HG03025 (cell line): Measurements from ENCODE around the gene RASSF8.
A peak's percentile ranks its signal among the peaks of the same experiment; 100 is the strongest.

Source experiments
- ATAC-seq: cut with Tn5 transposase; IDR thresholded peaks from one replicate; pipeline ENCODE4 v1.9.1; 2021; ENCODE audit warnings: mild to moderate bottlenecking, moderate library complexity; ENCODE audit not compliant: unreplicated experiment, low FRiP score

Gene RASSF8

DNA sequence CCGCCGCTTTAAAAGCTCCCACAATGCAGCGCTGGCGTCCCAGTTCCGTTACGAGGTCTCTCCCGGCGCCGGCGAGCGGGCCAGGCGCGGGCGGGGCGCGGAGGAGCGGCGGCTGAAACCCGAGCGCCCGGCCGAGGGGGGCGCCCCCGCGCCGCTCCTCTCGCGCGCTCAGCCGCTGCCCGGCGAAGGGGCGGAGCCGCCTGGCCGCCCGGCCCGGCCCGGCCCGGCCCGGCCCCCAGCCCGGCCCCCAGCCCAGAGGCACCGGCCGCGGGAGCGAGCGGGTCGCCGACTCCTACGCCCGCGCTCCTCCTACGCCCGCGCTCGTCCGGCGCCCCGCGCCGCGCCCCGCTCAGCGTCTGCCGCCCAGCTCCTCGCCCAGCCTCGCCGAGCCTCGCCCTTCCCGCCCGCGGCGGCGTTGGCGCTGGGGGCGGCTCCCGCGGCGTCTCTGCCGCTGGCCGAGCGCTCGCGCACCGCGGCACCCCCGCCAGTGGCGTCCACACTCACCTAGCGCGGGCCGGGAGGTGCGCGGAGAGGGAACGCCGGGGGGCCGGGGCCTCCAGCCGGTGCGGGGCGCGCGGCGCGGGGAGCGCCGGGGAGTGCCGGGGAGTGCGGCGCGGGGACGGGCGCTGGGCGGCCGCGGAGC is at the start of gene RASSF8:
Gene RASSF8, plus strand, starts transcription at position 255 of the 643 bp plus-strand sequence. CDS start 96,662 bp downstream, outside the sequence.
- ATAC-seq, result peak; percentile 81

DNA sequence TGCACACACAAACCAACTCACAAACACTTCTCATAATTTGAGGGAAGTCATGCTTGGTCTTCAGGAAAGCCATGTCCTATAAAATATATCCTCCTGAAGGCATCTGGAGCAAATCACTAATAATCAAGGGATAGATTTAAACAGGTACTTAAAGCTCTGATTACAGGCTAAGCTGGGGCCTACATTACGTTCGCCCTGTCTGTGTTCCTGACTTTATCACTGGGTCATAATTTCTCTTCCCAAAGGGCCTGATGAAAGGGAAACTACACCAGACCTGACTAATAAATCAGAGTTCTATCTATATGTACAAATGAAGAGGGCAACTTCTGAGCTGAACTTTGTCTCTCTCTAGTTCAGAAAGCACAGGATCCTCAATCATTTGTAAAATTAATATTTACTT is 43.9 kb upstream of the RASSF8 start:
- no peak for ATAC-seq

DNA sequence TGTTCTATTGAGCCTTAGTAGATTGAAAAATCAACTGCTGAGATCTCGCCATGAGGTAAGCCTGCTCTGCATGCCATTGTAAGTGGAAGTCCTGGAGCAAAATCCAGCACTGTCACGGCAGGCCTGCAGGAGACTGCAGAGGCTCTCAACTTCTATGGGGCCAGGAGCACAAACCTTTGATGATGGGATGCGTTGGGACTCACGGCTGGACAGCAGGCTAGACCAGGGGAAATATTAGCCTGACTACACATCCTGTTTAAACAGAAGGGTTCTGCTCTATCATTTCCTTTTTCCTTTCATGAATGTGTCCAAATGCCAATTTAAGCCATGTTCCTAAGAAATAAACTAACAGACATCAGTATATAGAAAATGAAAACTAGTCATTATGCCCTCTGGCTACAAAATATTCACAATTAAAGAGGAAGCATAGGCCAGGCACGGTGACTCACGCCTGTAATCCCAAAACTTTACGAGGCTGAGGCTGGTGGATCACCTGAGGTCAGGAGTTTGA is 33.9 kb upstream of the RASSF8 start:
- ATAC-seq, result no peak

- no peak for ATAC-seq
Measured at GRCh38 chr12:25925064-25925463, 33.4 kb upstream of the RASSF8 start.

DNA sequence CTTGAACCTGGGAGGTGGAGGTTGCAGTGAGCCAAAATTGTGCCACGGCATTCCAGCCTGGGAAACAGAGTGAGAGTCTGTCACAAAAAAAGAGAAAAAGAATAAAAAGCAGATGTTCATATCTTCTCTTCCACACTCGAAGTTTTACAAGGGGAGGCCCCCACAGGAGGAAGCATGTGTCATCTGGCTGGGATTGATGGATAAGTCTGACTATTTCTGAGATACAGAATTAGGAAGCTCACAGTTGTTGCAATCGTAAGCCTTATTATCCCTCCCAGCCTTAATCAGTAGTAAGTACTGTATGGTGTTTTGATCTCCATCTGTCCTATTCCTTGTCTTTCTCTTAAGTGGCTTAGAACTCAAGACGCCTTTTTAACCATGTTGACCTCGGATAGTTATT is 31.9 kb upstream of the RASSF8 start:
- no peak for ATAC-seq

DNA sequence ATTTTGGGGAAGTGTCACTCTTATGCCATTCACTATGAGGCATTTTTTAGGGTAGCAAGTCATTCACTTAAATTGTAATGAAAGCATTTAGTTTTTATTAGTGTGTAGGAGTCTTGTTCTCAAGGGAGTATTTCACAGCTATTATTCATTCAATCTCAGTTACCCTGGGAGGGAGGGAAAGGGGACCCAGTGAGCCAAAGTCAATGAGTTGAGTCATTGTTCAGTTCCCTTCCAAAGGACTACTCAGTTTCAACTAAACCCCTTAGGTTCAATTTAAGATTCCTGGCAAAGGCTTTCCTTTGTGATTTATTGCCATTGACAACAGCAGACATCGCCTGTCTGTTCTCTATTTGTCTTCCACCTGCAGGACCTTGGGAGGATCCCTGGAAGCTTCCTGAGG is 29.3 kb upstream of the RASSF8 start:
- ATAC-seq, result no peak

DNA sequence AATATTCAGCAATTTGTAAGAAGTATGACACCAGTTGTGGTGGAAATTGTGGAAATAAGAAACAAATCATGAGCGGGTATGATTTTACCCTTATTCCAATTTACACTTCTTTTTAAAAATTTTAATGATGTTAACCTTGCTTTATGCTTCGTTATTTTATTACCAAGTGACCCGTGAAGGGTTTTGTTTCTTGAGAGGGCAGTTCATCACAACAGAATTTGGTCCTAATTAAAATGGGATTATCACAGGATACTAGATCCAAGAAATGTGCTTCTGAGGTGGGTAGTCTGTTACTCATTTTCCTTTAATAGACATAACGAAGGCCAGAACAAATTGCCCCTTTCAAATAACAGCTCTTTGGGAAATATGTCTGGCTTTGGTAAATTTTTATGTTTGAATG is 25.5 kb upstream of the RASSF8 start:
- no peak for ATAC-seq

DNA sequence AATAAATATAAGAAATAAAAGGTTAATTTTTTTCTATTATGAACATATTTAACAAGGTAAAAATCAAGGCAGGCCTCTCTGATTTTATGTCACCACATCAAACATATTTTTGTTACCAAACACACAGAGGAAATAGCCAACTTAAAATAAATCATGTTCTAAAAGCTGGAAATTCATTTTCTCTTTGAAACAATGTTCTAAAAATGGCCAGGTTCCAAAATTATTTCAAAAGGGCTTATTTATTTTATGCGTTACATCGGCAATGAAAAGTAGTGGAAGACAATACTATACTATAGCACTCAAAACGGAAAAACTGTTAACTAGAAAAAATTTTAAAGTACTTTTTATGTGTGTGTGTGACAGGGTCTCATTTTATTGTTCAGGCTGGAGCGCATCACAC is 24.0 kb upstream of the RASSF8 start:
- no peak for ATAC-seq

GRCh38 chr12:25935355-25936144 is 22.9 kb upstream of the RASSF8 start:
- ATAC-seq, result no peak

DNA sequence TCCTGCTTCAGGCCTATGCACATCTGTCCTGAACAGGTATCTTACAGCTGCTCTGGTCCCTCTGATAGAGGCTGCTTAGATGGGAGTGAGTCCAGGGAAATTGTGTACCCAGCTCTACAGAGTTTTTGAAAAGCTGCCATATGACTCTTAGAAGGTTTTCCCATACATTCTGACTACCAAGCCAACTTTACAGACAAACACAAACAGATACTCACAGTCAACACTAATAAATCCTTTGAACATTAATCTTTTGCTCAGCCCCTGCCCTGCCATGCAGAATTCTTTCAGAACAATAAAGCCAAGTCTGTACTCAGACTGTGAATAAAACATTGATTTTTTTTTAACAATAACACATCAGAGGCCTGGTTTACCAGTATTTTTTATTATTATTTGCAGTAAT is 21.4 kb upstream of the RASSF8 start:
- no peak for ATAC-seq

- ATAC-seq, result no peak
Measured at GRCh38 chr12:25938581-25938980, 19.9 kb upstream of the RASSF8 start.

GRCh38 chr12:25939606-25940005 is 18.9 kb upstream of the RASSF8 start:
- ATAC-seq, result no peak

DNA sequence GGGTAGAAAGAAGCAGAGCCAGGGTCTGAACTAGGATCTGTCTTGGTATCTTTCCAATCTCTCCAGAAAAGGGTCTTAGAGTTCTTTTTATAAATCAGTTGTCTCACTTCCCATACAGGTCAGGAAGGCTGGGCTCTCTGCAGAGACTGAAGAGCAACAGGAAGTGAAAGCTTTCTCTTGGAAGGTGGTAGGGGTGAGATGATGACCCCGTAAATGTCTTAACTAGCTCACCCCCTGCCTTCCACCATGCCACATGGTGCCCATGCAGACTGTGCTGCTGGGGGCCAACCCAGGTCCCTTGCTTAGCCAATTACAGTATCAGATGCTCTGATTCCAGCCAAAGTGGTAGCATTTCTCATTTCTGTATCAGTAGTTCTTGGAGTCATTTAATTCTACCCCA is 17.6 kb upstream of the RASSF8 start:
- ATAC-seq, result no peak

- ATAC-seq, result no peak
Measured at GRCh38 chr12:25942709-25943108, 15.8 kb upstream of the RASSF8 start.

- ATAC-seq, result no peak
Measured at GRCh38 chr12:25943940-25944339, 14.5 kb upstream of the RASSF8 start.

DNA sequence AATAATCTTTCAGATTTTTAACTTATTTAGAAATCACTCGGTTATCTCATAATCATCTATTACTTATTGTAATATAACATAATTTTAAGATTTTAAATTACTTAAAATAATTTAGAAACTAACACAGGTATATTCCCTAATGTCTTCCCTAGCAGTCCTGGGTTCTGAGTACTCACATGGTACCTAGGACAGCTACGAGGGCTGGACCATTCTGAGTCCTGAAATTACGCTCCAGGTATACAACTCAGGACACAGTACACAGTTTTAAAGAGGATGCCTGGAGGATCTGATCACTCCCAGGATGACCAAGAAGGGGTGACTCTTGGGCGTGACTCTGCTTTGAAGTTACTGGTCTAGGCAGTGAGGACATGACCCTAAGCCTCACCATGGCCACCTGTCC is 9.1 kb upstream of the RASSF8 start:
- ATAC-seq, result no peak

DNA sequence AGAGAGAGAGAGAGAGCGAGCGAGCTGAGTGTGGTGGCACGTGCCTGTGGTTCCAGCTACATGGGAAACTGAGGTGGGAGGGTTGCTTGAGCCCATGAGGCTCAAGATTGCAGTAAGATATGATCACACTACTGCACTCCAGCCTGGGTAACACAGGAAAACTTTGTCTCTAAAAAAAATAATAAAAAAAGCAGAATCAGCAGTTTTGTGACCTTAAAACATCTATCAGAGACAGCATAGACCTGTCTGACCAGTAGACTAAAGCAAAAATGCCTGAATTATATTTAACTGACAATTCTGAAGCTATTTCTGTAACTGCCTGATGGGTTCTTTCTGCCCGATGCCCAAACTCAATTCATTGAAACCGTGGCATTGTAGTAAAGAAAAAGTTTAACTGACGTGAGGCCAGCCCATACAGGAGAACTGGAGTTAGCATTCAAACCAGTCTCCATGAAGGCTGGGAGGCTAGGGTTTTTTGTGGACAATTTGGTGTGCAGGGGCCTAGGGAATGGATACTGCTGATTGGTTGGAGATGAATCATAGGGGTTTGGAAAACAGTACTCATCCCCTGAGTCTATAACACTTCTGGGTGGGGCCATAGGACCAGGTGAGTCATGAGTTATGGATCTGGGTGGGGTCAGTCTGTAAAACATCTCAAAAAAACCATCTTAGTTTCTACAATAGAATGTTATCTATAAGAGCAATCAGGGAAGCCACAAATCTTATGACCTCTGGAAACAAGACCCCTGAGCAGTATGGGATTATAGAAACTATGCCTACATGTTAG is 8.0 kb upstream of the RASSF8 start:
- ATAC-seq, result no peak

DNA sequence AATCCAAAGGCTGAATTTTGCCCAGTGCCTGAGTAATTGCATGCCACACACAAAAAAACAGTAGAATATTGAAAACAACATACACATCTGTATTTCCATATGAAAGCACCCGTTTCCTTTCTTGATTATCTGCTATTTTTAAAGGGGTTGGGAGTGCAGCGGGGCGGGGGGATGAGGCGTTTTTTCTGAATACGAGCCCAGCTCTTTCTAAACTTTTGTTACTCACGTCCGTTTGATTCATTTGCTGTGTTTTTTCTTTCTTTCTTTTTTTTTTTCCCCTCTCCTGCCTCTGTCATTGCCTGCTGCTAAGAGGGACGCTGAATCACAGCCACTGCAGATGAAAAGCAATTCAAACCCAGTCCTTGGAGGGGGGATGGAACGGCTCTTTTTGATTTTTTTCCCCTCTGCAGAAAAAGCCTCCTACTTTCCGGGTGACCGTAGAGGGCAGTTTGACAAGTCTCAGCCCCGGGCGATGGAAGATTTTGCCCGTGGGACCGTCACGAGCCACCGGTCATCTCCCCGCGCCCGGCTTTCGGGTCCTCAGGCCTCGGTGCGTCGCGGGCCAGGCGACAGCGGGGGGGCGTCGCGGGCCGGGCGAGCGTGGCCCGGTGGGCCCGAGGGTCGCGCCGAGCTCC is 572 bp upstream of the RASSF8 start:
- ATAC-seq, result no peak

DNA sequence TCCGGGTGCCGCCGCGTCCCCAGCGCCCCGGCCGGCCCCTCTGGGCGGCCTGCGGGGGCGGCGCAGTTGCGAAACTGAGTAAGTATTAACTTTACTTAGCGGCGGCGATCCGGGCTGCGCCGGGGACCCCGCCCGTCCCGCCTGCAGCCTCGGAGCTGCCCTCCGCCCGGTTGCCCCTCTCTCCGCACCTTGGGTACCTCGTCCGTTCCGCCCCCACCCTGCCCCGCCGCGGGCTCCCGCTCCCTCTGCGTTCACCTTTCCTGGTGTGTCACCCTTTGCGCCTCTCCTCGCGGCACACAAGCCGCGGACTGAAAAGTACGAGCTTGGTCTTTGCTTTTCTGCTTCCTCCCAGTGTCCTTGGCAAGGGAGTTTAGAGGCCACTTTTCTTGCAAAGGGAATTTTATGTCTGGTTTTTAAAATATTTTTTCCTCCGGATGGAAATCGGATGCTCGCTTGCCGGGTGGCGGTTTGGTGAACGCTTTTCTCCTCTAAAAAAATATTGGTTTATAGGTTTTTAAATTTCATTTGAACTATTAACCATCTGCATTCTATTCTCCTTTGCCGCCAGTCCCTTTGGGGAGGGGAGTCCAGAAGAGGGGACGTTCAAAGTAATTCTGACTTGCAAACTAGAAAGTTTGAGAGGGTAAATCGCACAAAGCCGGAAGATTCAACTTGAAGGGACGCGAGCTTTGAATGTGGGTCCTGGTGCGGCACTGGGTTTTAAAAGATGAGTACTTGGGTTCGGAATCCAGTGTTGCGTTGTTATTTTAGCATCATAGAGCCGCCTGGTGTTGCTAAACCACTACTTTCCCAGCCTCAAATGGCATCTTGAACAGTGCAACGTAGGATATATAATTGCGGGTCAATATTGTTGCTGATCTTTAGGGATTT is 834 bp downstream of the RASSF8 start:
- peak; percentile 41 for ATAC-seq

DNA sequence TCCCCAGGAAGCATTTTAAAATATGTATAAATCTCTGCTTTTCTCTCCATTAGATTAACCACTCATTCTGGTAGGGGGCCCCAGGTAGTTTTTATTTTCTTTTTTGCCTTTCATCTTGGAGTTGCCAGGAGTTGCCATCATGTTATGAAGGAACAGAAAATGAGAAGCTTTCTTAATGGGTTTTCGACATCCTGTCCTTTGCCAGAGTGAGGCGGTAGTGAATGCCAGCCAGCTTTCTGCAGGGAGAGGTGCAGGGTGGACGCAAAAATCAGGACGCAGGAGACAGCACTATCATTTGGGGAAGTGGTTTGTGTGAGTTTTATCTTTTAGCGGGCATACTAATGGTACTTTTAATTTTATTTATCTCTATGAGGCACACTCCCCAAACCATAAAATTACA is 1.7 kb downstream of the RASSF8 start:
- ATAC-seq, result no peak
